H1 (cell line): ENCODE results near the gene GSDMA. TPM values are rescaled to one million over a fixed set of nuclear protein-coding genes. Genes with fewer than 3 reads are reported as not detected.

Experiments used
- CTCF ChIA-PET: fragments of 300-600 bp; sonication (Branson Sonifier 250); formaldehyde crosslinking; loops from one replicate; lab custom pipeline; 2021; ENCODE audit not compliant: partially characterized antibody; lab: Charles Lee
- POLR2A ChIA-PET: fragments of 300-600 bp; sonication (Branson Sonifier 250); formaldehyde crosslinking; loops from one replicate; lab custom pipeline; 2021; ENCODE audit warnings: inconsistent platforms; ENCODE audit not compliant: partially characterized antibody; lab: Charles Lee
- DNase-seq, 2 experiments: peaks; one replicate each; pipeline versions ENCODE4 v3.0.0 to v3.0.0-alpha.2; 2010 to 2022; ENCODE audit warnings: low spot score in 2 of 2, low read depth in 1 of 2, mixed read lengths in 1 of 2
- FAIRE-seq: peaks from 2 replicates; lab custom pipeline; 2011; peaks lifted over from hg19 to GRCh38; lab: Jason Lieb, UNC
- H2AFZ ChIP-seq: 2 replicates; pipeline ENCODE4 v1.8.1; 2012; ENCODE audit warnings: low read length, inconsistent platforms
- H2AK5ac ChIP-seq: 2 replicates; pipeline ENCODE4 v1.6.1; 2013; ENCODE audit warnings: low read depth, low read length
- H2BK120ac ChIP-seq: replicated peaks from 2 replicates; pipeline ENCODE3; 2013; ENCODE audit warnings: low read depth, low read length, inconsistent platforms
- H2BK12ac ChIP-seq: 2 replicates; pipeline ENCODE4 v1.6.1; 2013; ENCODE audit warnings: low read depth, low read length
- H2BK15ac ChIP-seq: 2 replicates; pipeline ENCODE4 v1.6.1; 2013; ENCODE audit warnings: low read length
- H2BK20ac ChIP-seq: 2 replicates; pipeline ENCODE4 v1.6.1; 2013; ENCODE audit warnings: low read length
- H2BK5ac ChIP-seq: 2 replicates; pipeline ENCODE4 v1.6.1; 2013; ENCODE audit warnings: low read depth, low read length
- H3K14ac ChIP-seq: 2 replicates; pipeline ENCODE4 v1.6.1; 2013; ENCODE audit warnings: inconsistent platforms; ENCODE audit not compliant: insufficient read length
- H3K18ac ChIP-seq: 2 replicates; pipeline ENCODE4 v1.6.1; 2013; ENCODE audit warnings: low read length; ENCODE audit errors: extremely low read depth
- H3K23ac ChIP-seq: 2 replicates; pipeline ENCODE4 v1.6.1; 2013; ENCODE audit warnings: inconsistent platforms; ENCODE audit not compliant: insufficient read length
- H3K23me2 ChIP-seq: 2 replicates; pipeline ENCODE4 v1.6.1; 2013; ENCODE audit warnings: low read depth, low read length
- H3K27ac ChIP-seq: 2 replicates; pipeline ENCODE4 v1.6.1; 2011; ENCODE audit warnings: low read depth, low read length, inconsistent platforms
- H3K27me3 ChIP-seq, 4 experiments: replicated peaks in 1 of 4; 1 replicate in 1 of 4; 2 replicates in 3 of 4; pipeline versions ENCODE4 v1.6.1 to v1.8.1; 2011 to 2013; ENCODE audit warnings: low read length in 3 of 4, mild to moderate bottlenecking in 3 of 4, inconsistent platforms in 2 of 4, mixed read lengths in 2 of 4, moderate library complexity in 1 of 4; ENCODE audit not compliant: control insufficient read depth in 3 of 4, insufficient read depth in 3 of 4; ENCODE audit errors: extremely low read depth in 1 of 4
- H3K36me3 ChIP-seq, 4 experiments: 2 replicates each; pipeline versions ENCODE4 v1.6.1 to v1.8.1; 2011 to 2013; ENCODE audit warnings: mild to moderate bottlenecking in 4 of 4, low read length in 3 of 4, moderate library complexity in 2 of 4, control low read depth in 1 of 4, inconsistent platforms in 1 of 4; ENCODE audit not compliant: insufficient read depth in 4 of 4, control insufficient read depth in 2 of 4
- H3K4ac ChIP-seq: replicated peaks from 2 replicates; pipeline ENCODE3; 2013; ENCODE audit warnings: low read length, low read depth, mixed read lengths, inconsistent platforms; ENCODE audit not compliant: insufficient read length
- H3K4me1 ChIP-seq, 4 experiments: replicated peaks in 1 of 4; 1 replicate in 1 of 4; 2 replicates in 3 of 4; pipeline versions ENCODE4 v1.6.1 to v1.8.1; 2011 to 2013; ENCODE audit warnings: low read length in 3 of 4, inconsistent platforms in 2 of 4, mixed read lengths in 1 of 4; ENCODE audit not compliant: insufficient read depth in 4 of 4, control insufficient read depth in 3 of 4
- H3K4me2 ChIP-seq, 2 experiments: 2 replicates each; pipeline versions ENCODE4 v1.6.1 to v1.8.1; 2011 to 2013; ENCODE audit warnings: low read depth in 2 of 2, low read length in 2 of 2, control low read depth in 1 of 2, inconsistent platforms in 1 of 2, mild to moderate bottlenecking in 1 of 2; ENCODE audit not compliant: insufficient read depth in 1 of 2
- H3K4me3 ChIP-seq, 4 experiments: fragments of 200-600, 300-600 bp in 1 of 4; sonication (generic), shearing (Covaris generic), sonication (Bioruptor Twin) in 1 of 4; 2 replicates each; pipeline versions ENCODE4 v1.5.1 to v1.8.1; 2011 to 2016; ENCODE audit warnings: low read length in 4 of 4, low read depth in 3 of 4, control low read depth in 2 of 4, inconsistent platforms in 2 of 4, mild to moderate bottlenecking in 2 of 4, mixed read lengths in 1 of 4, moderate library complexity in 1 of 4; ENCODE audit not compliant: insufficient read depth in 2 of 4; ENCODE audit errors: extremely low read depth in 1 of 4
- H3K56ac ChIP-seq: replicated peaks from 2 replicates; pipeline ENCODE3; 2013; ENCODE audit warnings: low read depth, mild to moderate bottlenecking, mixed read lengths, low read length, inconsistent platforms; ENCODE audit not compliant: insufficient read length
- H3K79me1 ChIP-seq: 2 replicates; pipeline ENCODE4 v1.6.1; 2013; ENCODE audit warnings: low read depth, low read length, control low read depth
- H3K79me2 ChIP-seq, 2 experiments: 2 replicates each; pipeline versions ENCODE4 v1.6.1 to v1.8.1; 2012 to 2013; ENCODE audit warnings: low read length in 2 of 2, mild to moderate bottlenecking in 2 of 2, inconsistent platforms in 1 of 2; ENCODE audit not compliant: insufficient read depth in 2 of 2, control insufficient read depth in 1 of 2
- H3K9ac ChIP-seq, 4 experiments: replicated peaks in 1 of 4; 1 replicate in 1 of 4; 2 replicates in 3 of 4; pipeline versions ENCODE4 v1.6.1 to v1.8.1; 2011 to 2013; ENCODE audit warnings: low read depth in 3 of 4, low read length in 3 of 4, control low read depth in 2 of 4, mild to moderate bottlenecking in 2 of 4, moderate library complexity in 2 of 4, inconsistent platforms in 1 of 4; ENCODE audit errors: extremely low read depth in 1 of 4
- H3K9me3 ChIP-seq, 2 experiments: 2 replicates each; pipeline versions ENCODE4 v1.6.1 to v1.8.1; 2012 to 2013; ENCODE audit warnings: mild to moderate bottlenecking in 2 of 2, moderate library complexity in 2 of 2, control low read depth in 1 of 2, inconsistent platforms in 1 of 2, low read depth in 1 of 2, low read length in 1 of 2, mixed read lengths in 1 of 2; ENCODE audit not compliant: insufficient read depth in 2 of 2
- H4K20me1 ChIP-seq, 2 experiments: replicated peaks in 1 of 2; 2 replicates each; pipeline versions ENCODE3 to v1.8.1; 2011 to 2013; ENCODE audit warnings: inconsistent platforms in 2 of 2, low read length in 2 of 2, mild to moderate bottlenecking in 1 of 2; ENCODE audit not compliant: insufficient read depth in 2 of 2, control insufficient read depth in 1 of 2
- H4K5ac ChIP-seq: 2 replicates; pipeline ENCODE4 v1.6.1; 2013; ENCODE audit warnings: low read length, low read depth, mixed read lengths, inconsistent platforms; ENCODE audit not compliant: insufficient read length
- H4K8ac ChIP-seq: 2 replicates; pipeline ENCODE4 v1.8.0; 2013; ENCODE audit warnings: mild to moderate bottlenecking, moderate library complexity, low read length, inconsistent platforms; ENCODE audit not compliant: insufficient read depth; ENCODE audit errors: extremely low read depth
- H4K91ac ChIP-seq: replicated peaks from 2 replicates; pipeline ENCODE3; 2013; ENCODE audit warnings: low read length, mixed read lengths, inconsistent platforms; ENCODE audit not compliant: insufficient read length
- CBX8 ChIP-seq: fragments of 300-800, 300-1000 bp; sonication (generic); IDR thresholded peaks from 2 replicates; pipeline ENCODE4 v1.7.1; 2016; ENCODE audit warnings: low read depth, low read length, borderline replicate concordance
- TAF7 ChIP-seq: optimal IDR thresholded peaks from 2 replicates; pipeline ENCODE3; 2011; ENCODE audit warnings: low read depth, mild to moderate bottlenecking, inconsistent platforms, low read length, moderate library complexity, borderline replicate concordance
- WGBS, 2 experiments: shearing (Covaris generic) in 1 of 2; methylation state at CpG; one replicate each; pipeline versions ENCODE4 v1.1.6 to v1.1.7; 2013 to 2015; ENCODE audit warnings: low lambda C conversion rate in 2 of 2, mixed read lengths in 2 of 2, inconsistent platforms in 1 of 2, low coverage in 1 of 2, missing lambda C conversion rate in 1 of 2; ENCODE audit not compliant: insufficient replicate concordance in 2 of 2, insufficient coverage in 1 of 2, insufficient read length in 1 of 2; ENCODE audit errors: extremely low coverage in 1 of 2, missing lambda C conversion rate in 1 of 2; 5-methylcytosine and 5-hydroxymethylcytosine counted together
- polyA plus RNA-seq, 7 experiments: library from polyadenylated mRNA; depleted of rRNA in 3 of 7; stranded (reverse) in 5 of 7; unstranded in 2 of 7; fragments of >200 nt in 5 of 7; fragments of 200-250 nt in 2 of 7; gene quantifications; 1 replicate in 5 of 7; 2 replicates in 1 of 7; 4 replicates in 1 of 7; pipeline versions ENCODE4 v1.2.1 to v1.2.3, GENCODE V29; 2011 to 2013; ENCODE audit warnings: missing spikeins in 2 of 7, mixed read lengths in 2 of 7
- total RNA-seq: library from RNA; stranded (reverse); fragmentation: NEBNext Ultra II Directional; extraction: Animal tissue kit (Norgen Biotek cat#: 25700); gene quantifications from 2 replicates; pipeline ENCODE4 v1.2.1, GENCODE V29; 2021

The GSDMA gene
- total and polyA plus RNA-seq, 2 of the 8 experiments (the other 6 are each of a cell fraction or from before 2014, with no cell fraction given), result 0.03 TPM; not detected in 1

DNA sequence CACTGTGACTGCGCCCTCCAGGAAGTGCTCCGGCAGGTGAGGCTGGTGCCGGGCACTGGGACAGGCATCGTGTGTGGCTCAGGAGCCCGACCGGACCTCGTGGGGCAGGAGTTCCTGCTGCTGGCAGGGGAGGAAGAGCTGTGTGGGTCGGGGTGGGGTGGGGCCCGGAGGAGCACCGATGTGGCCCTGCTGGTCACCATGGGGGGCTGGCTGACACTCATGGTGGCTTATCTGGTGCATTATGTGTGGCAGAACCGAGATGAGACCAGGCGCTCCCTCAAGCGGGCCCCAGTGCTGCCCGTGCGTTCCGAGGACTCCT is 18.5 kb upstream of the GSDMA start:
- no peak overlapping the region for H4K8ac ChIP-seq
- H3K27ac ChIP-seq, result no peak overlapping the region
- DNase-seq (no peak), FAIRE-seq (no peak)
- no peaks in the 10 kb centered on the region for H4K20me1 ChIP-seq
- WGBS, 2 experiments, result 92% methylated on average over 14 of the region's 16 CpGs; no CpG with 5 or more reads in 1 of the 2 experiments
- no peak overlapping the region for H3K9ac ChIP-seq
- H3K56ac ChIP-seq, result no peak overlapping the region
- no peak overlapping the region for H3K4me2 ChIP-seq
- H4K5ac ChIP-seq, result no peak overlapping the region
- no peak for TF ChIP-seq TAF7
- TF ChIP-seq CBX8, result no peak
- H2BK15ac ChIP-seq, result no peak overlapping the region
- no peak overlapping the region for H2AFZ ChIP-seq
- no peak overlapping the region for H3K4me3 ChIP-seq
- H3K18ac ChIP-seq, result no peak overlapping the region
- no peak overlapping the region for H3K23ac ChIP-seq
- peaks cover 0 to 7% (median 1%) of the 10 kb centered on the region in 4 experiments; a peak in 5 of 7 replicates for H3K4me1 ChIP-seq
- POLR2A ChIA-PET, result no interaction called here
- H2AK5ac ChIP-seq, result no peak overlapping the region
- H4K91ac ChIP-seq, result no peak overlapping the region
- H3K36me3 ChIP-seq, result no peaks in the 10 kb centered on the region
- H3K27me3 ChIP-seq, result no peaks in the 10 kb centered on the region
- no peaks in the 10 kb centered on the region for H3K9me3 ChIP-seq
- no peak overlapping the region for H2BK12ac ChIP-seq
- no peak overlapping the region for H2BK5ac ChIP-seq
- CTCF ChIA-PET, result interaction anchor here (0.6 to 5.9 kb wide), 3 partner anchors 14 to 65 kb away, joined by 3 to 28 read pairs (median 4); no protein-coding TSS in a partner anchor
- H3K79me1 ChIP-seq, result no peaks in the 10 kb centered on the region
- H3K4ac ChIP-seq, result no peak overlapping the region
- no peak overlapping the region for H2BK20ac ChIP-seq
- no peaks in the 10 kb centered on the region for H3K23me2 ChIP-seq
- no peak overlapping the region for H3K14ac ChIP-seq
- H3K79me2 ChIP-seq, result no peaks in the 10 kb centered on the region
- H2BK120ac ChIP-seq, result no peak overlapping the region
